Adrenal gland (tissue), 12 donors: ENCODE results near the gene CLK3. TPM values are rescaled to one million over a fixed set of nuclear protein-coding genes. Genes with fewer than 3 reads are reported as not detected.
"Not testable (repeated sequence)": the region's sequence is repeated elsewhere in the genome, so short reads cannot be mapped to it uniquely, and the experiment has no call there.

Experiments used
- DNase-seq, 7 donors: peaks; one replicate each; pipeline ENCODE4 v3.0.0-alpha.2; 2019 to 2020
- H3K27ac ChIP-seq, 5 donors: fragments of 200-600 bp; sonication (generic) in 4 of 5; 1 replicate in 3 of 5; 2 replicates in 2 of 5; pipeline versions ENCODE4 v1.5.1 to v1.8.0; 2016 to 2020; ENCODE audit warnings: mild to moderate bottlenecking in 1 of 5
- H3K27me3 ChIP-seq: fragments of 200-600 bp; 2 replicates; pipeline ENCODE4 v1.8.0; 2021
- H3K36me3 ChIP-seq, 2 donors: fragments of 200-600 bp; replicated peaks in 1 of 2; 1 replicate in 1 of 2; 2 replicates in 1 of 2; pipeline versions ENCODE4 v1.5.1 to v1.8.0; 2018 to 2022
- H3K4me1 ChIP-seq, 2 donors: fragments of 200-600 bp; replicated peaks in 1 of 2; 1 replicate in 1 of 2; 2 replicates in 1 of 2; pipeline versions ENCODE4 v1.5.1 to v1.8.0; 2018 to 2021
- H3K4me3 ChIP-seq, 4 donors: fragments of 200-600 bp; sonication (generic) in 3 of 4; one replicate each; pipeline ENCODE4 v1.5.1; 2016 to 2018
- H3K9me3 ChIP-seq, 3 donors: fragments of 200-600 bp; sonication (generic) in 1 of 3; replicated peaks in 1 of 3; 1 replicate in 2 of 3; 2 replicates in 1 of 3; pipeline versions ENCODE4 v1.5.1 to v1.8.0; 2016 to 2021
- CTCF ChIP-seq, 6 experiments: fragments of 450-650 bp in 4 of 6; fragments of 200-600 bp in 2 of 6; sonication (generic) in 1 of 6; IDR thresholded peaks; 1 replicate in 5 of 6; 2 replicates in 1 of 6; pipeline versions ENCODE4 v1.5.1 to v1.8.0; 2016 to 2021; ENCODE audit warnings: antibody characterized with exemption in 6 of 6, mild to moderate bottlenecking in 2 of 6, moderate library complexity in 1 of 6
- POLR2A ChIP-seq, 2 donors: fragments of 450-650 bp; IDR thresholded peaks; one replicate each; pipeline ENCODE4 v1.6.1; 2017; ENCODE audit warnings: antibody characterized with exemption in 2 of 2, mild to moderate bottlenecking in 2 of 2, moderate library complexity in 1 of 2
- WGBS, 4 donors: extraction: QIAGEN DNeasy Blood & Tissue Kit in 2 of 4; methylation state at CpG; one replicate each; pipeline versions ENCODE4 v1.1.5 to v1.1.7; 2013 to 2017; 5-methylcytosine and 5-hydroxymethylcytosine counted together
- intact Hi-C, 2 donors: fragments of 100-400 bp; cut with DNase I; formaldehyde crosslinking; loops; one replicate each; pipeline versions ENCODE4 v1.14.1 to v1.15.0; 2022 to 2023
- polyA plus RNA-seq, 3 donors: library from polyadenylated mRNA; stranded (reverse); fragments of 200-250 nt in 2 of 3; fragments of 350-450 nt in 1 of 3; fragmentation: Illumina TruSeq in 1 of 3; extraction: RNeasy Lipid Tissue Mini Kit (QIAGEN cat#74804) in 1 of 3; gene quantifications; one replicate each; pipeline ENCODE4 v1.2.3, GENCODE V29; 2013 to 2014
- total RNA-seq, 9 donors: library from RNA; depleted of rRNA in 4 of 9; stranded (reverse); fragments of >200 nt in 4 of 9; fragments of 120-200 nt in 1 of 9; fragmentation: NEBNext Ultra II Directional in 1 of 9; extraction: Animal tissue kit (Norgen Biotek cat#: 25700) in 1 of 9; gene quantifications; one replicate each; pipeline versions ENCODE4 v1.1.0 to v1.2.4, GENCODE V29; 2013 to 2023
- donor health status: healthy with polysubstance abuse.
- donor health status: Bipolar disorder and iron deficiency.
- donor health status: DM: yes; HTN: yes; CAD: no.
- donor health status: DM: no; HTN: no; CAD: no.
- donor health status: DM: no; HTN: no; CAD: no.
- donor health status: DM: yes; HTN: yes; CAD: no.

The CLK3 gene
- total and polyA plus RNA-seq, 12 donors, result 26.2 to 160 (median 66.1) TPM

GRCh38 chr15:74594455-74594854 is 21.2 kb upstream of the CLK3 start:
- no peak for TF ChIP-seq CTCF (IDR thresholded peaks at IDR 0.05)
- TF ChIP-seq POLR2A (IDR thresholded peaks at IDR 0.05), result no peak
- peaks cover 9 to 13% of the 10 kb centered on the region in 2 donors for H3K4me1 ChIP-seq
- peaks cover 0 to 17% of the 10 kb centered on the region in 2 donors for H3K36me3 ChIP-seq
- no peak overlapping the region for H3K27ac ChIP-seq
- no peaks in the 10 kb centered on the region for H3K27me3 ChIP-seq
- WGBS, 4 donors, result 96 to 99% (median 97%) methylated on average over 4 of the region's 4 CpGs
- intact Hi-C loops, result no loop called here
- H3K9me3 ChIP-seq, result no peaks in the 10 kb centered on the region
- H3K4me3 ChIP-seq, result no peak overlapping the region
- DNase-seq, result no peak

DNA sequence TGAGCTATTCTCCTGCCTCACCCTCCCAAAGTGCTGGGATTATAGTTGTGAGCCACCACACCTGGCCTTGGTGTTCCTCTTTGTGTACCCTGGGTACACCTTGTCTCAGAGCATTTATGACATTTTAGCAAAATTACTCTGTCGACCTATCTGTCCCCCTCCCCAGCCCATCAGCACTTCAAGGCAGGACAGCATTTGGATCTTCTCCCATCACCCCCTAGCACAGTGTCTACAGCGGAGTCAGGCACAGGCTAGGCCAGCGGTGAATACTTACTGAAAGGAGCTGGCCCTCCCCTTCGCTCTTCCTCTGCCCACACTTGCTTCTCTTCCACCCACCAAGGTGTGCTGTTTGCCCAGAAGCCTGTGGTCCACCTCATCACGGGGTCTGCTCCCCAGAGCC is 20.4 kb upstream of the CLK3 start:
- Histone ChIP-seq H3K27me3 (no peaks in the 10 kb centered on the region), H3K9me3 (no peaks in the 10 kb centered on the region), H3K36me3 (peaks cover 0 to 15% of the 10 kb centered on the region in 2 donors), H3K4me1 (peaks cover 13 to 21% of the 10 kb centered on the region in 2 donors), H3K4me3 (no peak overlapping the region), H3K27ac (no peak overlapping the region)
- WGBS, 4 donors, result 92 to 97% (median 94%) methylated on average over 4 to 5 of the region's 5 CpGs
- intact Hi-C loops, result no loop called here
- no peak for TF ChIP-seq POLR2A (IDR thresholded peaks at IDR 0.05)
- TF ChIP-seq CTCF (IDR thresholded peaks at IDR 0.05), result no peak
- no peak for DNase-seq

- H3K36me3 ChIP-seq, result peaks cover 0 to 12% of the 10 kb centered on the region in 2 donors
- intact Hi-C loops, H3K27ac ChIP-seq: not testable (repeated sequence)
Measured at GRCh38 chr15:74596736-74597135, 18.9 kb upstream of the CLK3 start.

DNA sequence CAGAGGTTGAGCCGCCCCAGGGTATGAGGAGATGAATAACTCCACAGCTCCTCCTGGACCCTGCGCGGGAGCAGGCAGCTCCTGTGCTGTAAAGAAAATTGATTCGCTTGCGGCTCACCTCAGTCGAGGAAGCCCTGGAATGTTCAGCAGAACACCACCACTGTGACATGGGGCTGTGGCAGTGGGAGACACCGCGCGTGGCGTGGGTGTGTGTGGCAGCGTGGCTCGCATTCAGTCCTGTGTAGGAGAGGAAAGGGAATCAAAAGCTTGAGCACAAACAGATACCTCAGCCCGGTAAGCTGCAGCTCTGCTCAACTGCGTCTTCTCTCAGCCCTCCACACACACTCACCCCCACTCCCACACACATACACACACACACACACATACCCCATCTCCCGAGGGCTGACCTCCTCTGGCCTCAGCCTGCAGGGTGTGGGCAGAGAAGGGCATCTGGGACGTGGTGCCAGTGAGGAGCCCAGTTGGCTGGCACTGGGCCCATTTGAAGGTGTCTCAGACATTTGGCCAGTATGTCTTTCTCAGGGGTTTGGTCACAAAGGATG is 18.4 kb upstream of the CLK3 start:
- H3K9me3 ChIP-seq, H3K27ac ChIP-seq, H3K36me3 ChIP-seq, DNase-seq, H3K4me3 ChIP-seq, H3K27me3 ChIP-seq, intact Hi-C loops: not testable (repeated sequence)
- peaks cover 13 to 25% of the 10 kb centered on the region in 2 donors for H3K4me1 ChIP-seq
- WGBS, 4 donors, result 90 to 94% (median 91%) methylated on average over 12 to 15 of the region's 16 CpGs

More at GRCh38 chr15:74596736-74597135, 18.9 kb upstream of the CLK3 start:
- not testable (repeated sequence) for H3K9me3 ChIP-seq, H3K27me3 ChIP-seq, H3K4me3 ChIP-seq
- peaks cover 13 to 23% of the 10 kb centered on the region in 2 donors for H3K4me1 ChIP-seq
- peak in 1 of 7 donors; percentile 26 for DNase-seq
- 79 to 88% (median 83%) methylated on average over 10 of the region's 11 CpGs for WGBS, 4 donors

- H3K4me1 ChIP-seq, result peaks cover 13 to 30% of the 10 kb centered on the region in 2 donors
- peaks cover 0 to 4% of the 10 kb centered on the region in 2 donors for H3K36me3 ChIP-seq
- TF ChIP-seq CTCF (IDR thresholded peaks at IDR 0.05), result no peak
- peak; percentile 34 to 60 for TF ChIP-seq POLR2A (IDR thresholded peaks at IDR 0.05)
- WGBS, 4 donors, result 12 to 41% (median 22%) methylated on average over 24 to 26 of the region's 26 CpGs
- intact Hi-C loops, result no loop called here
- H3K27ac ChIP-seq, result peak overlapping the region; percentile 63 to 90 (median 76)
- no peaks in the 10 kb centered on the region for H3K27me3 ChIP-seq
- no peaks in the 10 kb centered on the region for H3K9me3 ChIP-seq
- DNase-seq, result peak; percentile 94 to 98 (median 96)
- H3K4me3 ChIP-seq, result peak overlapping the region; percentile 17 to 56 (median 42)
Measured at GRCh38 chr15:74598126-74598842, 17.4 kb upstream of the CLK3 start.
